K562 (cell line): Measurements from ENCODE around the gene LOXHD1. TPM values are rescaled to one million over a fixed set of nuclear protein-coding genes. Genes with fewer than 3 reads are reported as not detected.

Source experiments
- ATAC-seq: fragments of 200-7000 bp; cut with Tn5 transposase; 3 replicates; pipeline ENCODE4 v1.9.1; 2020; ENCODE audit warnings: moderate library complexity
- BruUV-seq: library from RNA; stranded (reverse); fragments of 400-500 nt; replicated peaks from 2 replicates; lab custom pipeline; 2021; lab: Mats Ljungman, UMichigan
- CTCF ChIA-PET: fragments of 300-600 bp; formaldehyde crosslinking; extraction: SDS; loops from one replicate; lab custom pipeline; 2021; ENCODE audit warnings: low intra/inter-chr PET ratio; lab: Yijun Ruan, JAX
- POLR2A ChIA-PET: fragments of 300-600, 350-650 bp; sonication (Branson Sonifier 250); formaldehyde crosslinking; extraction: SDS; loops from one replicate; lab custom pipeline; 2021; ENCODE audit warnings: antibody characterized with exemption, inconsistent platforms; lab: Yijun Ruan, JAX
- DNase-seq, 4 experiments: peaks; one replicate each; pipeline versions ENCODE4 v3.0.0 to v3.0.0-alpha.2; 2011 to 2018; ENCODE audit warnings: low spot score in 3 of 4, mixed read lengths in 3 of 4; ENCODE audit errors: extremely low read depth in 1 of 4
- FAIRE-seq: peaks from 2 replicates; lab custom pipeline; 2011; peaks lifted over from hg19 to GRCh38; lab: Jason Lieb, UNC
- H2AFZ ChIP-seq: 2 replicates; pipeline ENCODE4 v1.6.0; 2011; ENCODE audit warnings: low read depth, low read length, control low read depth, inconsistent platforms
- H3K27ac ChIP-seq: fragments of 200-600 bp; 3 replicates; pipeline ENCODE4 v1.8.0; 2011; ENCODE audit warnings: low read depth, mild to moderate bottlenecking, control low read depth, inconsistent platforms, low read length, moderate library complexity, mixed read lengths; ENCODE audit errors: extremely low read depth
- H3K27me3 ChIP-seq, 2 experiments: fragments of 300-600 bp in 1 of 2; 2 replicates in 1 of 2; 3 replicates in 1 of 2; pipeline versions ENCODE4 v1.6.0 to v1.8.0; 2011; ENCODE audit warnings: inconsistent platforms in 2 of 2, low read length in 2 of 2, mild to moderate bottlenecking in 1 of 2, mixed read lengths in 1 of 2, moderate library complexity in 1 of 2; ENCODE audit not compliant: control insufficient read depth in 2 of 2, insufficient read depth in 2 of 2
- H3K36me3 ChIP-seq: fragments of 300-600 bp; 3 replicates; pipeline ENCODE4 v1.8.0; 2011; ENCODE audit warnings: mild to moderate bottlenecking, low read length, inconsistent platforms; ENCODE audit not compliant: control insufficient read depth, insufficient read depth
- H3K4me1 ChIP-seq, 2 experiments: fragments of 200-600 bp in 1 of 2; replicated peaks in 1 of 2; 2 replicates in 1 of 2; 3 replicates in 1 of 2; pipeline versions ENCODE4 v1.5.1 to v1.8.0; 2011; ENCODE audit warnings: inconsistent platforms in 2 of 2, low read length in 2 of 2, mild to moderate bottlenecking in 1 of 2, mixed read lengths in 1 of 2, moderate library complexity in 1 of 2; ENCODE audit not compliant: control insufficient read depth in 2 of 2, insufficient read depth in 2 of 2
- H3K4me2 ChIP-seq: 2 replicates; pipeline ENCODE4 v1.6.1; 2011; ENCODE audit warnings: low read length, control low read depth, inconsistent platforms, mixed read lengths; ENCODE audit not compliant: insufficient read depth
- H3K4me3 ChIP-seq: fragments of 200-600 bp; sonication (generic), shearing (Covaris generic); 2 replicates; pipeline ENCODE4 v1.5.1; 2016; ENCODE audit warnings: control low read depth, inconsistent platforms
- H3K79me2 ChIP-seq: fragments of 200-600 bp; 3 replicates; pipeline ENCODE4 v1.8.0; 2011; ENCODE audit warnings: low read length, inconsistent platforms; ENCODE audit not compliant: control insufficient read depth, insufficient read depth
- H3K9ac ChIP-seq, 2 experiments: 2 replicates each; pipeline versions ENCODE4 v1.6.0 to v1.6.1; 2011; ENCODE audit warnings: low read depth in 2 of 2, low read length in 2 of 2, control low read depth in 1 of 2, inconsistent platforms in 1 of 2, mild to moderate bottlenecking in 1 of 2, mixed read lengths in 1 of 2; ENCODE audit not compliant: insufficient read depth in 1 of 2
- H3K9me1 ChIP-seq: one replicate; pipeline ENCODE4 v1.6.0; 2011; ENCODE audit warnings: inconsistent platforms, mild to moderate bottlenecking, low read length, moderate library complexity; ENCODE audit not compliant: control insufficient read depth, insufficient read depth
- H3K9me3 ChIP-seq: replicated peaks from 2 replicates; pipeline ENCODE4 v1.5.1; 2011; ENCODE audit warnings: low read depth, low read length, inconsistent platforms; ENCODE audit not compliant: control insufficient read depth, insufficient read depth
- H4K20me1 ChIP-seq: replicated peaks from 2 replicates; pipeline ENCODE4 v1.6.1; 2011; ENCODE audit warnings: low read length, inconsistent platforms, mixed read lengths; ENCODE audit not compliant: control insufficient read depth, insufficient read depth
- ESRRA ChIP-seq: fragments of 450-650 bp; IDR thresholded peaks from 2 replicates; pipeline ENCODE4 v1.6.1; 2014; ENCODE audit warnings: low read depth, mild to moderate bottlenecking, moderate library complexity, borderline replicate concordance
- RBM25 ChIP-seq: fragments of 200-400 bp; formaldehyde crosslinking; IDR thresholded peaks from 2 replicates; pipeline ENCODE4 v1.6.1; 2018; ENCODE audit warnings: low read length, low read depth, moderate library complexity; ENCODE audit not compliant: severe bottlenecking
- ZFP36 ChIP-seq: fragments of 150-350 bp; IDR thresholded peaks from 2 replicates; pipeline ENCODE4 v1.6.1; 2018; ENCODE audit warnings: low read length, low read depth; ENCODE audit not compliant: partially characterized antibody
- WGBS: fragments of 100-300 bp; shearing (Covaris generic); methylation state at CpG from one replicate; pipeline ENCODE4 v1.1.6; 2016; ENCODE audit warnings: low coverage, mixed read lengths; ENCODE audit not compliant: insufficient coverage; ENCODE audit errors: missing lambda C conversion rate; 5-methylcytosine and 5-hydroxymethylcytosine counted together
- in situ Hi-C: fragments of 300-500 bp; cut with MboI; formaldehyde crosslinking; loops from 4 replicates; pipeline ENCODE4 v1.15.0; 2018; ENCODE audit warnings: inconsistent platforms, mixed read lengths
- intact Hi-C: fragments of 100-400 bp; cut with micrococcal nuclease; formaldehyde crosslinking; loops from 2 replicates; pipeline ENCODE4 v1.14.2; 2022
- polyA plus RNA-seq, 8 experiments: library from polyadenylated mRNA; depleted of rRNA in 4 of 8; stranded (reverse) in 5 of 8; unstranded in 3 of 8; fragments of >200 nt; fragmentation: Nextera tagmentation in 2 of 8; fragmentation: Illumina TruSeq in 1 of 8; extraction: Ambion mirVana in 2 of 8; extraction: Trizol in 1 of 8; gene quantifications; 2 replicates each; pipeline versions ENCODE4 v1.2.1 to v1.2.3, GENCODE V29; 2011 to 2014; ENCODE audit warnings: inconsistent platforms in 1 of 8, missing spikeins in 1 of 8
- total RNA-seq, 7 experiments: library from RNA; depleted of rRNA in 6 of 7; stranded (reverse); fragments of >200 nt in 6 of 7; fragmentation: Illumina TruSeq in 2 of 7; extraction: Trizol in 2 of 7; gene quantifications; 2 replicates each; pipeline versions ENCODE4 v1.2.1 to v1.2.3, GENCODE V29; 2011 to 2021; ENCODE audit warnings: low replicate concordance in 1 of 7
- TF ChIP-seq, protein P1 (sequence below), 3 experiments: IDR thresholded peaks in 2 of 3; conservative IDR thresholded peaks in 1 of 3; 2 replicates each; pipeline ENCODE4 v1.5.1; 2011 to 2012; ENCODE audit warnings: low read length in 3 of 3, mild to moderate bottlenecking in 3 of 3, control low read depth in 2 of 3, improper control_type of control experiment in 1 of 3, inconsistent platforms in 1 of 3, low read depth in 1 of 3, mixed read lengths in 1 of 3, moderate library complexity in 1 of 3; ENCODE audit not compliant: insufficient read depth in 2 of 3
- TF ChIP-seq, protein P2 (sequence below): IDR thresholded peaks from 2 replicates; pipeline ENCODE4 v1.6.1; 2011; ENCODE audit warnings: borderline replicate concordance, low read depth, mild to moderate bottlenecking, moderate library complexity, low read length; ENCODE audit not compliant: insufficient read depth, poor library complexity, severe bottlenecking

LOXHD1 gene
- total and polyA plus RNA-seq, 9 of the 15 experiments (the other 6 are each of a cell fraction or from before 2014, with no cell fraction given) = not detected

DNA sequence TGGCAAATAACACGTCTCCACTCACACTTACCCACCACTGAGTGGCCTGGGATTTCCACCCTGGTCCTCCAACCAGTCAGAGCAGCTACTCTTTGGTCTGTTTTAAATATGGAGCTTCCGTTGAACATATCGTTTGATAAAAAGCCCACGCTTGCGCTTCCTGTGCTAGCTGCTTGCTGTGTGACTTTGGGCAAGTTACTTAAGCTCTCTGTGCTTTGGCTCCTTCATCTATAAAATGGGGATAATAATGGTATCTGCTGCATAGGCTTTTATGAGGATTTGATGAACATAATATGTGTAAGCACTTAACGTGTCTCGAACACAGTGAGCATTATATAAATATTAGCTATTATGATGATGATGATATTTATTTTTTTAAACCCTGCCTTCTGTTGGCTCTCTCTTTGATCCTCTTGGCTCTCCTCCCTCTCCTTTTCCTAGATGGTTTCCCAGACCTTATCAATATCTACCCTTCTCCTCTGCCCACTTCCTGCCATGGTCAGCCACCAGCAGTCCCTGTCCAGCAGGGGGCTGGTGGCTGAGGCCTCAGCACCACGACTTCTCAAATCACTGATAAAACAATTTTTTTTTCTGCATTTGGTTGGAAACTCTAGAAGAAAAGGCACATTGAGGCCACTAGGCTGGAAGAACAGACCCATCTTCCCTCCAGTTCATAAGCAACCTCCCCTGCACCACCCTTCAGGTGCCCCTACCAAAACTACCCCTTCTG, 191.9 kb downstream of the LOXHD1 start:
- no peak overlapping the region for H3K27ac ChIP-seq
- intact Hi-C loops = no loop called here
- H3K79me2 ChIP-seq = no peaks in the 10 kb centered on the region
- H3K9me1 ChIP-seq = no peaks in the 10 kb centered on the region
- H3K9me3 ChIP-seq = no peaks in the 10 kb centered on the region
- H3K4me3 ChIP-seq = no peak overlapping the region
- no peaks in the 10 kb centered on the region for H4K20me1 ChIP-seq
- FAIRE-seq (no peak), DNase-seq (peak in 2 of 4 experiments; percentile 10 to 13), ATAC-seq (no peak)
- no peaks in the 10 kb centered on the region for H3K4me1 ChIP-seq
- 1% methylated on average over 8 of the region's 8 CpGs for WGBS
- in situ Hi-C loops = no loop called here
- peaks cover under 1 to 4% of the 10 kb centered on the region in 2 experiments; a peak in 2 of 5 replicates for H3K27me3 ChIP-seq
- no TSS peak for BruUV-seq
- ChIA-PET POLR2A (no interaction called here), CTCF (no interaction called here)
- H3K36me3 ChIP-seq = no peaks in the 10 kb centered on the region
- H3K4me2 ChIP-seq = no peak overlapping the region
- TF ChIP-seq, protein P1, sequence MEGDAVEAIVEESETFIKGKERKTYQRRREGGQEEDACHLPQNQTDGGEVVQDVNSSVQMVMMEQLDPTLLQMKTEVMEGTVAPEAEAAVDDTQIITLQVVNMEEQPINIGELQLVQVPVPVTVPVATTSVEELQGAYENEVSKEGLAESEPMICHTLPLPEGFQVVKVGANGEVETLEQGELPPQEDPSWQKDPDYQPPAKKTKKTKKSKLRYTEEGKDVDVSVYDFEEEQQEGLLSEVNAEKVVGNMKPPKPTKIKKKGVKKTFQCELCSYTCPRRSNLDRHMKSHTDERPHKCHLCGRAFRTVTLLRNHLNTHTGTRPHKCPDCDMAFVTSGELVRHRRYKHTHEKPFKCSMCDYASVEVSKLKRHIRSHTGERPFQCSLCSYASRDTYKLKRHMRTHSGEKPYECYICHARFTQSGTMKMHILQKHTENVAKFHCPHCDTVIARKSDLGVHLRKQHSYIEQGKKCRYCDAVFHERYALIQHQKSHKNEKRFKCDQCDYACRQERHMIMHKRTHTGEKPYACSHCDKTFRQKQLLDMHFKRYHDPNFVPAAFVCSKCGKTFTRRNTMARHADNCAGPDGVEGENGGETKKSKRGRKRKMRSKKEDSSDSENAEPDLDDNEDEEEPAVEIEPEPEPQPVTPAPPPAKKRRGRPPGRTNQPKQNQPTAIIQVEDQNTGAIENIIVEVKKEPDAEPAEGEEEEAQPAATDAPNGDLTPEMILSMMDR (IDR thresholded peaks at IDR 0.05 in 2 of 3, conservative IDR thresholded peaks at IDR 0.05 in 1 of 3; ENCODE audit: insufficient read depth in 2 of 3, low read depth in 1 of 3, low read length in 3 of 3) = peak; percentile 13 to 27 (median 27); a peak in 2 of 6 replicates
- TF ChIP-seq ZFP36 (peak; percentile 53), RBM25 (peak; percentile 75), ESRRA (no peak)
- TF ChIP-seq, protein P2, sequence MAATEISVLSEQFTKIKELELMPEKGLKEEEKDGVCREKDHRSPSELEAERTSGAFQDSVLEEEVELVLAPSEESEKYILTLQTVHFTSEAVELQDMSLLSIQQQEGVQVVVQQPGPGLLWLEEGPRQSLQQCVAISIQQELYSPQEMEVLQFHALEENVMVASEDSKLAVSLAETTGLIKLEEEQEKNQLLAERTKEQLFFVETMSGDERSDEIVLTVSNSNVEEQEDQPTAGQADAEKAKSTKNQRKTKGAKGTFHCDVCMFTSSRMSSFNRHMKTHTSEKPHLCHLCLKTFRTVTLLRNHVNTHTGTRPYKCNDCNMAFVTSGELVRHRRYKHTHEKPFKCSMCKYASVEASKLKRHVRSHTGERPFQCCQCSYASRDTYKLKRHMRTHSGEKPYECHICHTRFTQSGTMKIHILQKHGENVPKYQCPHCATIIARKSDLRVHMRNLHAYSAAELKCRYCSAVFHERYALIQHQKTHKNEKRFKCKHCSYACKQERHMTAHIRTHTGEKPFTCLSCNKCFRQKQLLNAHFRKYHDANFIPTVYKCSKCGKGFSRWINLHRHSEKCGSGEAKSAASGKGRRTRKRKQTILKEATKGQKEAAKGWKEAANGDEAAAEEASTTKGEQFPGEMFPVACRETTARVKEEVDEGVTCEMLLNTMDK = no peak
- no peak overlapping the region for H2AFZ ChIP-seq
- H3K9ac ChIP-seq = no peak overlapping the region
